Measurements from ENCODE around the gene CSTF1.

DNA sequence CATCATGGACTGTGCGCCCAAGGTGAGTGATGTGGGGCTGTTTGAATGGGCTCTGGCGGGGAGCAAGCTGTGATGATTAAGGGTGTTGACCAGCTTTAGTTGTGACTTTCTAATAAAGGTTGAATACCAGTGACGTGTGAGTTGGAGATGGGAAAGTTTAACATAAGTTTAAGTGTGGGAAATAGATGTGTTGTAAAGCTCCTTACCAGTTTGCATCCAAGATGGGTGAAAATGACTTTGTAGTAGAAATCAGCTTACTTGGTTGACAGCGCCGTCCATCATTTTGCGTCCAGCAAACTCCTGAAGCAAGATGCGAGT lies 20.0 kb downstream of the CSTF1 start:
- TF ChIP-seq, protein P1, sequence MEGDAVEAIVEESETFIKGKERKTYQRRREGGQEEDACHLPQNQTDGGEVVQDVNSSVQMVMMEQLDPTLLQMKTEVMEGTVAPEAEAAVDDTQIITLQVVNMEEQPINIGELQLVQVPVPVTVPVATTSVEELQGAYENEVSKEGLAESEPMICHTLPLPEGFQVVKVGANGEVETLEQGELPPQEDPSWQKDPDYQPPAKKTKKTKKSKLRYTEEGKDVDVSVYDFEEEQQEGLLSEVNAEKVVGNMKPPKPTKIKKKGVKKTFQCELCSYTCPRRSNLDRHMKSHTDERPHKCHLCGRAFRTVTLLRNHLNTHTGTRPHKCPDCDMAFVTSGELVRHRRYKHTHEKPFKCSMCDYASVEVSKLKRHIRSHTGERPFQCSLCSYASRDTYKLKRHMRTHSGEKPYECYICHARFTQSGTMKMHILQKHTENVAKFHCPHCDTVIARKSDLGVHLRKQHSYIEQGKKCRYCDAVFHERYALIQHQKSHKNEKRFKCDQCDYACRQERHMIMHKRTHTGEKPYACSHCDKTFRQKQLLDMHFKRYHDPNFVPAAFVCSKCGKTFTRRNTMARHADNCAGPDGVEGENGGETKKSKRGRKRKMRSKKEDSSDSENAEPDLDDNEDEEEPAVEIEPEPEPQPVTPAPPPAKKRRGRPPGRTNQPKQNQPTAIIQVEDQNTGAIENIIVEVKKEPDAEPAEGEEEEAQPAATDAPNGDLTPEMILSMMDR (conservative IDR thresholded peaks at IDR 0.05; ENCODE audit: low read depth, low read length) = no peak
- TF ChIP-seq, protein P2, sequence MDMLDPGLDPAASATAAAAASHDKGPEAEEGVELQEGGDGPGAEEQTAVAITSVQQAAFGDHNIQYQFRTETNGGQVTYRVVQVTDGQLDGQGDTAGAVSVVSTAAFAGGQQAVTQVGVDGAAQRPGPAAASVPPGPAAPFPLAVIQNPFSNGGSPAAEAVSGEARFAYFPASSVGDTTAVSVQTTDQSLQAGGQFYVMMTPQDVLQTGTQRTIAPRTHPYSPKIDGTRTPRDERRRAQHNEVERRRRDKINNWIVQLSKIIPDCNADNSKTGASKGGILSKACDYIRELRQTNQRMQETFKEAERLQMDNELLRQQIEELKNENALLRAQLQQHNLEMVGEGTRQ (IDR thresholded peaks at IDR 0.05; ENCODE audit: low read depth, low read length) = no peak
